ENCODE data around the gene SPOCK1.
"Not testable (repeated sequence)": the region's sequence is repeated elsewhere in the genome, so short reads cannot be mapped to it uniquely, and the experiment has no call there.

Gene SPOCK1

DNA sequence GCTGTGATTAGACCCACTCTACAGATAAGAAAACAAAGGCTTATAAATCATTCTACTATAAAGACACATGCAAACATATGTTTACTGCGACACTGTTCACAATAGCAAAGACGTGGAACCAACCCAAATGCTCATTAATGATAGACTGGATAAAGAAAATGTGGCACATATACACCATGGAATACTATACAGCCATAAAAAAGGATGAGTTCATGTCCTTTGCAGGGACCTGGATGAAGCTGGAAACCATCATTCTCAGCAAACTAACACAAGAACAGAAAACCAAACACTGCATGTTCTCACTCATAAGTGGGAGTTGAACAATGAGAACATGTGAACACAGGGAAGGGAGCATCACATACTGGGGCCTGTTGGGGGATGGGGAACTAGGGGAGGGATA is 240.0 kb downstream of the SPOCK1 start:
- H3K36me3 ChIP-seq (ENCODE audit: control insufficient read depth, insufficient read depth, low read length); H3K4me3 ChIP-seq (ENCODE audit: low read length); H3K4me1 ChIP-seq (ENCODE audit: control insufficient read depth, insufficient read depth, low read length); H3K9ac ChIP-seq (ENCODE audit: low read length); H3K9me3 ChIP-seq (ENCODE audit: control insufficient read depth, low read length); H3K27me3 ChIP-seq (ENCODE audit: control insufficient read depth, insufficient read depth, low read length): not testable (repeated sequence)

DNA sequence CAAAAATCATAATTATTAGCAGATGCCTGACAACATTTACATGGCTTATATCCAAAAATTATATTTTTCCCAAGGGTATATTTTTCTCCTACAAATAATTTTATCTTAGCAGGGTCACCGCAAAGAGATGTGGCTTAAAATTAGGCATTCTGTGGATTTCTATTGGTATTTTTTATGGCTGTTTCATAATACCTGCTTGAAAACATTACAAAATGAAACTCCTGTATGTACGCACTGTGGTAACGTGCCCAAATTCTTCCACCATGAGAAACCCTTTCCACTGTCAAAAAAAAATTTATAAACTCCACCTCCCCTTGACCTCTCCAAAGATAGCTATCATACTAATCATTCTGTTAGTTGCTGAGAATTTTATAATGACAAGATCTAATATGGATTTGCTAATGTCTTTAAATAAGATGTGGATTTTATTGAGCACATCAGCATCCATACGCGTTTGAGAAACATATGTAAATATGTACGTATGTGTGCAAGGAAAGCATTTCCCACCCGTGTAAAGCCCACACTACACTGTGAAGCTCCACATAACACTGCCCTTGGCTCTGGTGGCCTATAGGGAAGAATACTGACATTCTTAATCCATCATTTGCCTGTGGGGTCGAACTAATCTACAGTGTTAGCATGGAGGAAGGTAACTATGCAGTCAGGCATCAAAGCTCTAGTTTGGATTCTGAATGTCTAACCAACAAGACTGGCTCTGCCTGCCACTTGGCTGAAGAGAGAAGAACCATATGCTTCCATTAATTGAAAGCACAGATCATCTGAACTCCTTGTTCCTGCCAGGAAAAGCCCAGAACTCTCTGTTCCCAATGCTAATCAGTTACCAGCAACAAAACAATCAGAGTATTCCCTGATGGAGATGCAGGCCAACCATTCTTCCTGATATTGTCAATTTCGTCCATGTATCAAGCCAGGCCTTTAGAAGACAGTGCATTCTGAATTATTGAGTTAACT is 244.7 kb downstream of the SPOCK1 start:
- no peak overlapping the region for H3K4me3 ChIP-seq (ENCODE audit: low read length)

DNA sequence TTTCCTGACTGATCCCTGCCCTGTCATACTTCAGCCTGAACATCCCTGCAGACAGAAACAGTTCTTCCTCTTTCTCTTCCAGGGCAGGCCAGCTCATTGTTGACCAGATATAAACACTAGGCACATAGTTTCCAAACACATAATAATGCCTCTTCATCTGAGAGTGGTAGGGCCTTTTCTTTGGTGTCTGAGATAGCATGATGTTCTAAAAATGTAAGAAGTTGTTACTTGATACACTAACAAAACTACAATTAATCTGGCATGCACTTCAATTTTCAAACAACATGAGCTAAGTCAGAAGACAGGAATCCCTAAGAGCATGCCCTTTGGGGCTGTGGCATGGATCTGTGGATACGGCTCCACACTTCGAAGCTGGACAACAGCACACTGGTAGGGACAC is 246.6 kb downstream of the SPOCK1 start:
- no peak overlapping the region for H3K9ac ChIP-seq (ENCODE audit: low read length)
- no peaks in the 10 kb centered on the region for H3K4me1 ChIP-seq (ENCODE audit: control insufficient read depth, insufficient read depth, low read length)
- H3K36me3 ChIP-seq (ENCODE audit: control insufficient read depth, insufficient read depth, low read length), result no peaks in the 10 kb centered on the region
- H3K9me3 ChIP-seq (ENCODE audit: control insufficient read depth, low read length), result no peaks in the 10 kb centered on the region
- H3K4me3 ChIP-seq (ENCODE audit: low read length), result no peak overlapping the region
- H3K27me3 ChIP-seq (ENCODE audit: control insufficient read depth, insufficient read depth, low read length), result no peaks in the 10 kb centered on the region

More for the DNA sequence above, 244.7 kb downstream of the SPOCK1 start:
- H3K9me3 ChIP-seq (ENCODE audit: control insufficient read depth, low read length), result no peaks in the 10 kb centered on the region
- no peak overlapping the region for H3K9ac ChIP-seq (ENCODE audit: low read length)
- H3K36me3 ChIP-seq (ENCODE audit: control insufficient read depth, insufficient read depth, low read length), result no peaks in the 10 kb centered on the region
- H3K27me3 ChIP-seq (ENCODE audit: control insufficient read depth, insufficient read depth, low read length), result no peaks in the 10 kb centered on the region
- no peaks in the 10 kb centered on the region for H3K4me1 ChIP-seq (ENCODE audit: control insufficient read depth, insufficient read depth, low read length)

DNA sequence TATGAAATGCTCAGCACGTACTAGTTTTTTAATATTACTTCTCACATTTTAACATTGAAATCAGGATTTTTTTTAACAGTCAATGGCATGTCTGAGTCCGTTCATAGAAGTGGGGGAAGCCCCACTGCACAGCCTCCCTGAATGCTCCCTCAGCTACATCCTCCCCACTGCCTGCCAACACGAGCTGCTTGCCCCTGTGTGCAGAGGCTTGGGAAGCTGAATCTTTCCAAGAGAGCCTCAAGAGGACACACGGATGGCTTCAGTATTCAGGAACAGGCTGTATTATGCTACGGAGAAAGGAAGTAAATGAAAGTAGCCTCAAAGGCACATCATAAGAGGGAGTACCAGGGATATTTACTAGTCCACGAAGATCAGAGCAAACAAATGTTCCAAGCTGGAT is 248.7 kb downstream of the SPOCK1 start:
- H3K9me3 ChIP-seq (ENCODE audit: control insufficient read depth, low read length), result no peaks in the 10 kb centered on the region
- H3K36me3 ChIP-seq (ENCODE audit: control insufficient read depth, insufficient read depth, low read length), result no peaks in the 10 kb centered on the region
- no peaks in the 10 kb centered on the region for H3K27me3 ChIP-seq (ENCODE audit: control insufficient read depth, insufficient read depth, low read length)
- no peak overlapping the region for H3K9ac ChIP-seq (ENCODE audit: low read length)
- H3K4me1 ChIP-seq (ENCODE audit: control insufficient read depth, insufficient read depth, low read length), result no peaks in the 10 kb centered on the region
- no peak overlapping the region for H3K4me3 ChIP-seq (ENCODE audit: low read length)

DNA sequence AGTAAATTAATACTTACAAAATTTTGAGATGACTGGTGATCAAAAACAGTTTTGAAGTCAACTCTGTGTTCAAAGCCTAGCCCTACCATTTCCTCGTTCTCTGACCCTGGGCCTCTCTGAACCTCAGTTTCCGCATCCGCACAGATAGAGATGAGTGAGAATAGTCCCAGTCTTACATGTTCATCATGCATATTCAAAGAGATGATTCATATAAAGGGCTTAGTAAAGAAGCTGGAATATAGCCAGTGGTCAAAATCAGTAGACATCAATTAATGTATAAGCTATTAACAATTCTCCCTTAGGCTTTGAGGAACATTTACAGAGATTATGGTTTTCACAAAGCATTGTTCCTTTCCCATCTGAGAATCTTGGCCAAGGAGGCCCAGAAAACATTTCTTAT is 250.6 kb downstream of the SPOCK1 start:
- no peaks in the 10 kb centered on the region for H3K36me3 ChIP-seq (ENCODE audit: control insufficient read depth, insufficient read depth, low read length)
- H3K9ac ChIP-seq (ENCODE audit: low read length), result no peak overlapping the region
- H3K9me3 ChIP-seq (ENCODE audit: control insufficient read depth, low read length), result no peaks in the 10 kb centered on the region

DNA sequence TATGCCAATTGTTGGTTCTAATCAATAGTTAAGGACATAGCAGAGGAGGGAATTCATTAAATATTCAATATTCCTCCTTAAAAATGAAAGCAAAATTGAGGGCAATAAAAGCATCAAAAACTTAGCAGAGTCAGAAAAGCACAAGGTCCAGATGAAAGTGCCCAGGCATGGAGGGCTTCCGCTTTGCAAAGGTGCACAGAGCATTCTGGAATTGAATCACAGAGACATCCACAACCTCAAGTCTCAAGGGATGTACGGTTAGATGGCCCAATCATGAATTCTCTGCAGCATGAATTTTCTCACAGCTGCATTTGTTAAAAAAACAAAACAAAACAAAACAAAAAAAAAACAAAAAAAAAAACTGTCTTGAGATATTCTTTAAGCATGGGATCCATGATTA is 253.7 kb downstream of the SPOCK1 start:
- no peak overlapping the region for H3K4me3 ChIP-seq (ENCODE audit: low read length)

More for the DNA sequence above, 250.6 kb downstream of the SPOCK1 start:
- no peaks in the 10 kb centered on the region for H3K27me3 ChIP-seq (ENCODE audit: control insufficient read depth, insufficient read depth, low read length)
- H3K4me3 ChIP-seq (ENCODE audit: low read length), result no peak overlapping the region
- H3K4me1 ChIP-seq (ENCODE audit: control insufficient read depth, insufficient read depth, low read length), result no peaks in the 10 kb centered on the region

DNA sequence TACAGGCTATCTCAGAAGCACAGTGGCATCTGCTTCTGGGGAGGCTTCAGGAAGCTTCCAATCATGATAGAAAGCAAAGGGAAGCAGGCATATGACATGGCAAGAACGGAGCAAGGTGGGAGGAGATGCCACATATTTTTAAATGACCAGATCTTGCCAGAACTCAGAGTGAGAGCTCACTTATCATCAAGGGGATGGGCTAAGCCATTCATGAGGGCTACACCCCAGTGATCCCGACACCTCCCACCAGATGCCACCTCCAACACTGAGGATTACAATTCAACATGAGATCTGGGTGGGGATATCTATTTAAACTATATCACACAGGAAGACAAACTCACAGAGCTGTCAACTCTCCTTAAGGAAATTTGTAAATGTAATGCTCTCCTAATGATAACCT is 258.8 kb downstream of the SPOCK1 start:
- Histone ChIP-seq H3K36me3 (ENCODE audit: control insufficient read depth, insufficient read depth, low read length) (no peaks in the 10 kb centered on the region), H3K27me3 (ENCODE audit: control insufficient read depth, insufficient read depth, low read length) (no peaks in the 10 kb centered on the region), H3K4me1 (ENCODE audit: control insufficient read depth, insufficient read depth, low read length) (no peaks in the 10 kb centered on the region), H3K9ac (ENCODE audit: low read length) (no peak overlapping the region), H3K4me3 (ENCODE audit: low read length) (no peak overlapping the region), H3K9me3 (ENCODE audit: control insufficient read depth, low read length) (no peaks in the 10 kb centered on the region)

More for the DNA sequence above, 253.7 kb downstream of the SPOCK1 start:
- Histone ChIP-seq H3K36me3 (ENCODE audit: control insufficient read depth, insufficient read depth, low read length) (no peaks in the 10 kb centered on the region), H3K9ac (ENCODE audit: low read length) (no peak overlapping the region), H3K27me3 (ENCODE audit: control insufficient read depth, insufficient read depth, low read length) (no peaks in the 10 kb centered on the region), H3K4me1 (ENCODE audit: control insufficient read depth, insufficient read depth, low read length) (no peaks in the 10 kb centered on the region), H3K9me3 (ENCODE audit: control insufficient read depth, low read length) (no peaks in the 10 kb centered on the region)

DNA sequence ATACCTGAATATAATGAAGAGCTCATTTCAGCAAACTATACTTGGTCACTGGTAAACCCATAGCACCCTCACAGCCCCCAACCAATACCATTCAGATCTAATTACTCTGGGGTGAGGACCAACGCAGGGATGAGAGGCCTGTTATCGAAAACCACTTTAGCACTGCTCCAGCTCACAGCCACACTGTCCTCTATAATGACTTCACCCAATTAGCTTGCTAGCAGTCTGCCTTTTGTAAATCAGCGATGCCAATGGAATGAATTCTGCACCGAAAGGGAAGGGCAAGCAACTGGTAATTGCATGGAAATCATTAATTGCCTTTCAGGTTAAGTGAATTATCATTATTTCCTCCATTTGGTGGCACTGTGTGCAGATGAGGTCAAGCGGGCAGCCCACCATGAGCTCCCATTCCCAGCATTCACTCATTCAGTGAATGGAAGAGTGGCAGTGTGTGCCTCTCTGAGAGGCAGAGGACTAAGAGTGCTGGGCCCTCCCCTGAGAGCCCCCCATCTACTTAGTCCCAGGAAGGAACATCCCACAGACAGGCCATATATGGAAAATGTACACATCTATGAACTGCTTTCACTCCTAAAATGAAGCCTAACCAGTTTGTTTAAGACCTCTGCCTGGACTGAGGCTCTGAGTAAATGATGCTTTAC is 262.1 kb downstream of the SPOCK1 start:
- no peaks in the 10 kb centered on the region for H3K4me1 ChIP-seq (ENCODE audit: control insufficient read depth, insufficient read depth, low read length)
- no peak overlapping the region for H3K9ac ChIP-seq (ENCODE audit: low read length)
- H3K27me3 ChIP-seq (ENCODE audit: control insufficient read depth, insufficient read depth, low read length), result no peaks in the 10 kb centered on the region
- no peaks in the 10 kb centered on the region for H3K36me3 ChIP-seq (ENCODE audit: control insufficient read depth, insufficient read depth, low read length)
- no peak overlapping the region for H3K4me3 ChIP-seq (ENCODE audit: low read length)
- H3K9me3 ChIP-seq (ENCODE audit: control insufficient read depth, low read length), result no peaks in the 10 kb centered on the region

DNA sequence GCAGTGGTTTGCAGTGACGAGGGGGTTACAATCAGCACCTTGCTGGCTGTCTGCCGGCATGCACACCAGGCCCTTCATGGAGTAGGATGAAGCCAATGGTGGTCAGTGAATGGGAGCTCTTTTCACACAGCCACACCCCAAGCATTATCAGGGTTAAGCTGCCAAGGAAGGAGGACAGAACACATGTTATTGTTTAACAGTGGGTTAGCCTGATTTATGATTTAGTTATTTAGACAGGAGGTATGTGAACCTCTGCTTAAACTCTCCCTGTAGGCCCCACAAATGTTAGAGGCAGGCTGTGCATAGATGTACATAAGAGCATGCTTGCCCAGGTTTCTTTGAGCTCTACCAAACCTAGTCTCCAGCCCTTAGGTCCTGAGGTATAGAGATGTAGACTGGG is 262.9 kb downstream of the SPOCK1 start:
- H3K9ac ChIP-seq (ENCODE audit: low read length), result no peak overlapping the region
- no peaks in the 10 kb centered on the region for H3K27me3 ChIP-seq (ENCODE audit: control insufficient read depth, insufficient read depth, low read length)
- no peaks in the 10 kb centered on the region for H3K9me3 ChIP-seq (ENCODE audit: control insufficient read depth, low read length)
- no peaks in the 10 kb centered on the region for H3K36me3 ChIP-seq (ENCODE audit: control insufficient read depth, insufficient read depth, low read length)
- H3K4me1 ChIP-seq (ENCODE audit: control insufficient read depth, insufficient read depth, low read length), result no peaks in the 10 kb centered on the region
- no peak overlapping the region for H3K4me3 ChIP-seq (ENCODE audit: low read length)

DNA sequence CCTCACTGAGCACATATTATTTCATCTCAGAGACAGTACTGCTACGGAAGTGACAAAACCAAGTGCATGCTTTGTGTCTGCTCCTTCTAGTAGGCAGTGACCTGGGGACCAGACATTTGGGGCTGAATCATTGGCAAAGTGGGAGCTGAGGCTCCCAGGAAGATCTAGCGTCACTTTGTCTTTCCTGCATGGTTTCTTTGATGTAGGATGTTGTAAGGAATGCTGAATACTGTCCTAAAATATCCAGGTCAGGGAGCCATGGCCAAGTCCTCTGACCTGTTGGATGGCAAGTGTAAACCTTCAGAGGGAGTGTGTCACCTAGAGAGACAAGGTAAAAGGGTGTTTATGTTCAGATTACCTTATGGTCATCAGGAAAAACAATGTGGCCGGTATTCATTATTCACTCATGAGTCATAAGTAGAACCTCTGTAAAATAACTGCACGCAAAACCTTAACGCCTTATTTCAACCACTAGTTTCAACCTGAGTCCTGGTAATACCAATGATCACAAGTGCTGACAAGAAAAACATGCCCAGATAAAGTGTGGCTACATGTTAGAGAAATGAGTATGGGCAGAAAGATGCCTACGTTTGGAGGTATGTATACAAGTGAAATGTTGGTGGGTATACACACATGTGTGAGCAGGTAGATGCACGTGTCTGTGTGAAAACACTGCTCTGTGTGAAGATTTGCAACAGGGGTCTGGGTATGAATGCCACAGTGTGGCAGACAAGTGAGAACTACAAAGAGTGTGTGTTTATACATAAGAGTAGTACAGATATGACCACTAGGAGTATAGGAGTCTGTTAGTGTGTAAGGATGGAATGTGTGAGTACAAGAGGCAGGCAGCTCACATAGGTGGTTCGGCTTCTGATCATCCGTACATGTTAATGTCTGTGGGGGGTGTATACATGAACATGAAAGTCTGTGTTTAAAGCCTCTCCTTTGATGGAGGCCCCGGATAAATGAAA is 263.9 kb downstream of the SPOCK1 start:
- Histone ChIP-seq H3K9me3 (ENCODE audit: control insufficient read depth, low read length) (no peaks in the 10 kb centered on the region), H3K4me3 (ENCODE audit: low read length) (no peak overlapping the region), H3K9ac (ENCODE audit: low read length) (no peak overlapping the region), H3K36me3 (ENCODE audit: control insufficient read depth, insufficient read depth, low read length) (no peaks in the 10 kb centered on the region), H3K27me3 (ENCODE audit: control insufficient read depth, insufficient read depth, low read length) (no peaks in the 10 kb centered on the region), H3K4me1 (ENCODE audit: control insufficient read depth, insufficient read depth, low read length) (no peaks in the 10 kb centered on the region)

DNA sequence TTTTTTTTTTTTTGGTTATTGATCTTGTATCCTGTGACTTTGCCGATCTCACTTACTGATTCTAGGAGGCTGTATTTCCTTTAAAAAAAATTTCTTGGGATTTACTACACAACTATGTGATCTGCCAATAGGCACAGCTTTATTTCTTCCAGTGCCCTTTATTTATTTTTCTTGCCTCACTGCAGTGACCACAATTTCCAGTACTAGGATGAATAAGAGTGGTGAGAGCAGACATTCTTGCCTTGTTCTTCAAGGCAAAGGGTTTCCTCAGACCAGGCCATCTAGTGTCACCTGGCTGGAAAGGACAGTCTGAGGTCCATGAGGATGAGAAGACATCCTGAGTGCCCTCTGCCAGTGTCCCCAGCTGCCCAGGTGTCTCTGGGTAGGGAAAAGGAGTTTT is 265.4 kb downstream of the SPOCK1 start:
- no peak overlapping the region for H3K9ac ChIP-seq (ENCODE audit: low read length)
- H3K36me3 ChIP-seq (ENCODE audit: control insufficient read depth, insufficient read depth, low read length), result no peaks in the 10 kb centered on the region
- H3K27me3 ChIP-seq (ENCODE audit: control insufficient read depth, insufficient read depth, low read length), result no peaks in the 10 kb centered on the region
- no peak overlapping the region for H3K4me3 ChIP-seq (ENCODE audit: low read length)
- H3K4me1 ChIP-seq (ENCODE audit: control insufficient read depth, insufficient read depth, low read length), result no peaks in the 10 kb centered on the region
- no peaks in the 10 kb centered on the region for H3K9me3 ChIP-seq (ENCODE audit: control insufficient read depth, low read length)

Measured in mucosa of stomach (tissue), 1 donor.